ENCODE data around the gene NR1H3.

The NR1H3 gene

GRCh38 chr11:47267876-47268275, 10.1 kb downstream of the NR1H3 start:
- TF ChIP-seq CTCF (IDR thresholded peaks at IDR 0.05; ENCODE audit: low read depth, low read length), result no peak
- H3K4me3 ChIP-seq (replicated peaks in 1 of 2; ENCODE audit: low read depth in 2 of 2, low read length in 2 of 2), result no peak overlapping the region

GRCh38 chr11:47268448-47269001, 10.7 kb downstream of the NR1H3 start:
- no peak for TF ChIP-seq CTCF (IDR thresholded peaks at IDR 0.05; ENCODE audit: low read depth, low read length)
- no peak overlapping the region for H3K4me3 ChIP-seq (replicated peaks in 1 of 2; ENCODE audit: low read depth in 2 of 2, low read length in 2 of 2)
- DNase-seq (ENCODE audit: low read depth in 2 of 2), result no peak

More at GRCh38 chr11:47267876-47268275, 10.1 kb downstream of the NR1H3 start:
- no peak for DNase-seq (ENCODE audit: low read depth in 2 of 2)

DNA sequence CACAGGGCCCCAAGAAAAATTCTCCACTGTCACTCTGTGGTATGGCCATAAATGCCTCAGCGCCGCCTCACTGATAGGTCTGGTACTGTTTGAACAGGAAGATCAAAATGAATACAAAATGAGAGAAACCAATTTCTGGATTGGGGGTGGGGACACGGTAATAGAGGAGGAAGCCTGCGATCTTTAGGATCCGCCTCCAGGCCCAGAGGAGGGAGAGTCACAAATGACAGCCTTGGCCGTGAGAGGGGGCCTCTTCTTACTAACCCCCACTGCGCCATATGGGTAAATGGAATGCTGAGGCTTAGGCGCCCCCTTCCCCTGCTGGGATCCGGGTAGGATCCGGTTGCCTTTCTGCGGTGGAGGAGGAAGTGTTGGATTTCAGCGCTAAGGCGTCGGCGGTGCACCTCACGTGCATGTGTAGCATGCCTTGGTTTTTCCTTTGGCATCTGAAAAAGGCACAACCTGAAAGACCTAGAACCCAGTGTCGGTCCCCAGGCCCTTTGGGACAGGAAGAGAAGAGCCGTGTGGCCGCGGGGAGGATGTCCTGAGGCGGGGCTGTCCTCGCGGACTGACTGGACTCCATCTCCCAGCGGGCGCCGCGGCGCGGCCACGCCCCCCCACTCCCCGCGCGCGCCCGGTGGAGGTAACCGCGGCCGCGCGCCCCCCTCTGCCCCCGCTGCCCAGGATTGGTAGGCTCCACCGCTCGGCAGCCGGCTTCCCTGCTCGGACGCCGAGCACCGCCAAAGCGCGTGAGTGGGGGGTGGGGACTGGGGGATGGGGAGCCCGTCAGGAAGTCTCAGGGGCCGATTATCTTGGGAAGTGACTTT, 11.4 kb downstream of the NR1H3 start:
- peak overlapping the region; percentile 72 to 80 for H3K4me3 ChIP-seq (replicated peaks in 1 of 2; ENCODE audit: low read depth in 2 of 2, low read length in 2 of 2)
- peak; percentile 79 to 92 for DNase-seq (ENCODE audit: low read depth in 2 of 2)

DNA sequence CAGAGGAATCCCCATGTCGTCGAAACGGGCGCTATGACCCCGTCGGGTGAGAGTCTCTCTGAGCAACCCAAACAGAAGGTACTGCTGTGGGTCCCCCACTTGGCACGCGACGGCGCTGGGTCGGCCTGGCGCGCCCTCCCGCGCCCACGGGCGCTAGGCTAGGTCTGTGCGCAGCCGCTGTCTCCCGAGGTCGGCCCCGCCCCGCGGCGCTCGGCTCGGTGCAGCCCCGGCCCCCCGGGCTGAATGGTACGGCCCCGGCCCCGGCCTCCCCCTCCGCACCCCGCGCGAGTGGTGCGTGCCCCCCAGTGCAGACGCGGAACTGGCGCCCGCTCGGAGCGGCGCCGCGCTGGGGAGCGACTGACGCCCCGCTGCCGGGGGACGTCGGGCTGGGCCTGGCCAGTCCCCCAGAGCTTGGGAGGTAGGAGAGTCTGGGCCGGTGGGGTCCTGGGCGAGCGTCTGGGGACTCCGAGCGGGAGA, 12.1 kb downstream of the NR1H3 start, which contains the start of gene MADD:
Gene MADD (plus strand): TSS at position 305 of the 477 bp plus-strand sequence.
- no peak for TF ChIP-seq CTCF (IDR thresholded peaks at IDR 0.05; ENCODE audit: low read depth, low read length)
- peak; percentile 79 to 89 for DNase-seq (ENCODE audit: low read depth in 2 of 2)

More for the DNA sequence above, 11.4 kb downstream of the NR1H3 start:
- TF ChIP-seq CTCF (IDR thresholded peaks at IDR 0.05; ENCODE audit: low read depth, low read length), result peak; percentile 28

DNA sequence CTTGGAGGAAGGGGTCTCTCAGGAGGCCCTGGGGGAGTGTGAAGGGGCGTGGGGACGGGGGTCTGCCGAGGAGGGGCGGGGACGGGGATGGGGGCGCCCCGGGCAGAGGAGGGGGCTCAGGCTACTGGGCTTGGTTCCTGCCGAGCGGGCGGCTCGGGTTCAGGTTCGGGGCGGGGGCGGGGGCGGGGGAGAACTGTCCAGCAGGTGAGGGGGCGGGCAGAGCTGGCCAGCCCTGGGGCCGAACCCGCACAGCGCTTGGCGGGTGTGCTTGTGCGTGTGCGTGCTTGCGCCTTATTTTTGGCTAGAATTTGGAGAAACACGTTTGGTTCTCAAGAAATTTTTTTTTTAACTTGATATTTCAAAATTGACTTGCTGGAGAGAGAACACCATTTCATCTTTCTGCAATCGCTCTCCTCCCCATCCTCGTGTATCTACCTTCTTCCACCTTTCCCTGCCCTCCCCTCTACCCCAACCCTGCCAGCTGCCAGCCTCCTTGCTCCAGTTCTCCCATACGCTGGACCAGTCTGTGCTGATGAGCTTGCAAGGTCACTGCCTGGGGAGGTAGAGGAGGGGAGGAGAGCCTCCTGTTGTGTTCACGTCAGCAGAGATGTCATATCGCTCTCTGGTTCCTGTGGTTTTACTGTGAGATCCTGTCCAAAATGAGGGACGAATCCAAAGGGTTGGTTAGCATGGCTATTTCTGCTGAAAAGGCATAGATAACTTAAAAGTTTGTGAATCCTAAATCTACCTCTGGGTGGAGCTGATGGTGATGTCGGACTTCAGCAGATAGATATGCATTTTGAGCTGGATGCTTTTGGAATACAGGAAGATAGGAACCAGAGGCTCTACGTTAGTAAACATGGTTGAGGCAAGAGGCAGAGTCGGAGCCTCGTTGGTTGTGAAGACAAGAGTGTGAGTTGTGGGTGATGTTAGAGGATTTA, 12.8 kb downstream of the NR1H3 start:
- peak; percentile 43 to 66 for DNase-seq (ENCODE audit: low read depth in 2 of 2)
- H3K4me3 ChIP-seq (replicated peaks in 1 of 2; ENCODE audit: low read depth in 2 of 2, low read length in 2 of 2), result peak overlapping the region; percentile 72 to 80
- no peak for TF ChIP-seq CTCF (IDR thresholded peaks at IDR 0.05; ENCODE audit: low read depth, low read length)

More for the DNA sequence above, 12.1 kb downstream of the NR1H3 start, which contains the start of gene MADD:
- H3K4me3 ChIP-seq (replicated peaks in 1 of 2; ENCODE audit: low read depth in 2 of 2, low read length in 2 of 2), result peak within 1 kb of the TSS; percentile 72 to 80

DNA sequence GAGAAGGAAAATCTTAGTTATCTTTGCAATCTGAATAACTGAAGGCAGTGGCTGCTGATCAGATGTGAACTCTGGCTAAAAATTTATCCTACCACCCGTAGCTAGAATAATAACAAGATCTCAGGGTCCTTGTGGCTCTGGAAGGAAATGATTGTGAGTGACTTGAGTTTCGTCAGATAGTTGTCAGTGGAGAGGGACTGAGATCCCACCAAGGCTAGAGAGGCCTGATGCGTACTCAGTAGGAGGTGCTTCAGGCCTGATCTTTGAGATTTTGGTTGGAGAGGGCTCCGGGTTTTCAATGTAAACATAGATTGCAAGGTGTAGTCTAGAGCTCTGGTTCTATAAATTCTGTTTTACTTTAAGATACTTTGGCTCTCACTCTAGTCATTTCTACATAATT, 13.5 kb downstream of the NR1H3 start:
- H3K4me3 ChIP-seq (replicated peaks in 1 of 2; ENCODE audit: low read depth in 2 of 2, low read length in 2 of 2), result peak overlapping the region in 1 of 2 donors; percentile 80
- TF ChIP-seq CTCF (IDR thresholded peaks at IDR 0.05; ENCODE audit: low read depth, low read length), result no peak
- DNase-seq (ENCODE audit: low read depth in 2 of 2), result no peak
